IMR-90 (cell line): ENCODE data around the gene FAM32A. TPM values are rescaled to one million over a fixed set of nuclear protein-coding genes. Genes with fewer than 3 reads are reported as not detected.

Experiments used
- ATAC-seq: fragments of 200-7000 bp; cut with Tn5 transposase; 2 replicates; pipeline ENCODE4 v1.9.1; 2020; ENCODE audit warnings: low read depth, mild to moderate bottlenecking, moderate library complexity
- BruUV-seq: library from RNA; stranded (reverse); fragments of 400-500 nt; replicated peaks from 2 replicates; lab custom pipeline; 2021; lab: Mats Ljungman, UMichigan
- CTCF ChIA-PET: fragments of 300-600 bp; formaldehyde crosslinking; extraction: SDS; loops from one replicate; lab custom pipeline; 2021; ENCODE audit warnings: antibody characterized with exemption; lab: Yijun Ruan, JAX
- POLR2A ChIA-PET: fragments of 300-600 bp; sonication (Branson Sonifier 250); formaldehyde crosslinking; loops from one replicate; lab custom pipeline; 2022; ENCODE audit warnings: antibody characterized with exemption; ENCODE audit not compliant: unreplicated experiment; lab: Charles Lee
- DNase-seq: peaks from one replicate; pipeline ENCODE4 v3.0.0; 2013
- H2AFZ ChIP-seq: replicated peaks from 2 replicates; pipeline ENCODE3; 2013; ENCODE audit warnings: low read length, mild to moderate bottlenecking; ENCODE audit not compliant: poor library complexity
- H2AK5ac ChIP-seq: 2 replicates; pipeline ENCODE4 v1.6.1; 2013; ENCODE audit warnings: low read depth, low read length, inconsistent platforms
- H2AK9ac ChIP-seq: replicated peaks from 2 replicates; pipeline ENCODE3; 2013; ENCODE audit warnings: mild to moderate bottlenecking, low read depth, low read length, moderate library complexity; ENCODE audit not compliant: poor library complexity
- H2BK120ac ChIP-seq: 2 replicates; pipeline ENCODE4 v1.6.1; 2013; ENCODE audit warnings: low read depth, low read length, inconsistent platforms
- H2BK15ac ChIP-seq: 3 replicates; pipeline ENCODE4 v1.6.1; 2013; ENCODE audit warnings: low read depth, low read length, inconsistent platforms
- H2BK20ac ChIP-seq: 2 replicates; pipeline ENCODE4 v1.6.1; 2013; ENCODE audit warnings: low read depth, mild to moderate bottlenecking, inconsistent platforms, low read length, moderate library complexity
- H2BK5ac ChIP-seq: 2 replicates; pipeline ENCODE4 v1.6.1; 2013; ENCODE audit warnings: mild to moderate bottlenecking, low read depth, low read length, inconsistent platforms; ENCODE audit not compliant: poor library complexity, severe bottlenecking
- H3K14ac ChIP-seq: replicated peaks from 2 replicates; pipeline ENCODE4 v1.6.1; 2013; ENCODE audit warnings: low read depth, low read length, inconsistent platforms
- H3K18ac ChIP-seq: 2 replicates; pipeline ENCODE4 v1.6.1; 2013; ENCODE audit warnings: low read depth, low read length, control low read depth
- H3K23ac ChIP-seq: 2 replicates; pipeline ENCODE4 v1.6.1; 2013; ENCODE audit warnings: low read depth, low read length, inconsistent platforms
- H3K27ac ChIP-seq: 2 replicates; pipeline ENCODE4 v1.5.1; 2013; ENCODE audit warnings: mild to moderate bottlenecking, control low read depth, low read length; ENCODE audit not compliant: insufficient read depth
- H3K27me3 ChIP-seq: 2 replicates; pipeline ENCODE4 v1.6.1; 2013; ENCODE audit warnings: low read length; ENCODE audit not compliant: control insufficient read depth, insufficient read depth
- H3K36me3 ChIP-seq: 2 replicates; pipeline ENCODE4 v1.6.1; 2013; ENCODE audit warnings: low read length, mixed read lengths; ENCODE audit not compliant: control insufficient read depth, insufficient read depth
- H3K4ac ChIP-seq: 2 replicates; pipeline ENCODE4 v1.6.1; 2013; ENCODE audit warnings: low read depth, low read length, inconsistent platforms
- H3K4me1 ChIP-seq: 2 replicates; pipeline ENCODE4 v1.6.1; 2013; ENCODE audit warnings: low read length, mixed read lengths; ENCODE audit not compliant: control insufficient read depth, insufficient read depth
- H3K4me2 ChIP-seq: 2 replicates; pipeline ENCODE4 v1.6.1; 2013; ENCODE audit warnings: low read depth, mild to moderate bottlenecking, control low read depth, low read length, moderate library complexity
- H3K4me3 ChIP-seq: 2 replicates; pipeline ENCODE4 v1.5.1; 2013; ENCODE audit warnings: low read depth, mild to moderate bottlenecking, control low read depth, low read length, moderate library complexity; ENCODE audit not compliant: insufficient read depth
- H3K56ac ChIP-seq: 2 replicates; pipeline ENCODE4 v1.6.1; 2013; ENCODE audit warnings: low read length, inconsistent platforms; ENCODE audit not compliant: insufficient read depth; ENCODE audit errors: extremely low read depth
- H3K79me1 ChIP-seq, 2 experiments: 2 replicates each; pipeline ENCODE4 v1.6.1; 2013; ENCODE audit warnings: low read length in 2 of 2, inconsistent platforms in 1 of 2, low read depth in 1 of 2
- H3K9ac ChIP-seq: 2 replicates; pipeline ENCODE4 v1.6.1; 2013; ENCODE audit warnings: low read depth, low read length, control low read depth
- H3K9me1 ChIP-seq: 2 replicates; pipeline ENCODE4 v1.6.1; 2013; ENCODE audit warnings: low read length, inconsistent platforms; ENCODE audit not compliant: insufficient read depth
- H3K9me3 ChIP-seq: 2 replicates; pipeline ENCODE4 v1.6.1; 2013; ENCODE audit warnings: low read length; ENCODE audit not compliant: control insufficient read depth, insufficient read depth
- H4K20me1 ChIP-seq: 2 replicates; pipeline ENCODE4 v1.6.1; 2013; ENCODE audit warnings: low read length, inconsistent platforms; ENCODE audit not compliant: insufficient read depth
- H4K5ac ChIP-seq: 2 replicates; pipeline ENCODE4 v1.6.1; 2013; ENCODE audit warnings: mild to moderate bottlenecking, low read depth, low read length, control low read depth
- H4K8ac ChIP-seq, 2 experiments: 2 replicates each; pipeline ENCODE4 v1.6.1; 2013; ENCODE audit warnings: low read depth in 2 of 2, low read length in 2 of 2, control low read depth in 1 of 2, inconsistent platforms in 1 of 2
- H4K91ac ChIP-seq: 2 replicates; pipeline ENCODE4 v1.6.1; 2013; ENCODE audit warnings: low read depth, low read length, inconsistent platforms; ENCODE audit not compliant: insufficient read depth
- BHLHE40 ChIP-seq: fragments of 150-350 bp; IDR thresholded peaks from 2 replicates; pipeline ENCODE4 v1.6.1; 2016; ENCODE audit warnings: mild to moderate bottlenecking, low read depth, low read length
- CEBPB ChIP-seq: IDR thresholded peaks from 2 replicates; pipeline ENCODE4 v1.6.1; 2012; ENCODE audit warnings: low read depth, low read length, improper control_type of control experiment
- CHD1 ChIP-seq: IDR thresholded peaks from 2 replicates; pipeline ENCODE4 v1.6.1; 2012; ENCODE audit warnings: low read depth, low read length, improper control_type of control experiment
- CTCF ChIP-seq: conservative IDR thresholded peaks from 2 replicates; pipeline ENCODE4 v1.5.1; 2012; ENCODE audit warnings: mild to moderate bottlenecking, low read depth, low read length, improper control_type of control experiment
- FOS ChIP-seq: fragments of 150-350 bp; IDR thresholded peaks from 2 replicates; pipeline ENCODE4 v1.6.1; 2016; ENCODE audit warnings: low read depth, low read length
- MAFK ChIP-seq: IDR thresholded peaks from 2 replicates; pipeline ENCODE4 v1.6.1; 2012; ENCODE audit warnings: low read depth, low read length, improper control_type of control experiment
- MXI1 ChIP-seq: IDR thresholded peaks from 2 replicates; pipeline ENCODE4 v1.6.1; 2012; ENCODE audit warnings: low read depth, mild to moderate bottlenecking, low read length, moderate library complexity, borderline replicate concordance
- NFE2L2 ChIP-seq: fragments of 150-350 bp; IDR thresholded peaks from 2 replicates; pipeline ENCODE4 v1.6.1; 2016; ENCODE audit warnings: low read depth, mild to moderate bottlenecking, low read length
- RAD21 ChIP-seq: IDR thresholded peaks from 2 replicates; pipeline ENCODE4 v1.6.1; 2012; ENCODE audit warnings: low read length, improper control_type of control experiment
- RFX5 ChIP-seq: IDR thresholded peaks from 2 replicates; pipeline ENCODE4 v1.8.0; 2012; ENCODE audit warnings: low read depth, mild to moderate bottlenecking, low read length, moderate library complexity
- SMC3 ChIP-seq: fragments of 150-350 bp; IDR thresholded peaks from 2 replicates; pipeline ENCODE4 v1.6.1; 2016; ENCODE audit warnings: low read depth, mild to moderate bottlenecking, antibody characterized with exemption, low read length, moderate library complexity
- USF2 ChIP-seq: fragments of 150-350 bp; IDR thresholded peaks from 2 replicates; pipeline ENCODE4 v1.6.1; 2017; ENCODE audit warnings: mild to moderate bottlenecking, antibody characterized with exemption, low read length, low read depth
- WGBS, 2 experiments: methylation state at CpG; one replicate each; pipeline versions ENCODE4 v1.1.5 to v1.1.7; 2013; ENCODE audit warnings: missing lambda C conversion rate in 2 of 2; ENCODE audit not compliant: insufficient read length in 1 of 2; ENCODE audit errors: extremely low coverage in 2 of 2; 5-methylcytosine and 5-hydroxymethylcytosine counted together
- dilution Hi-C: fragments of 300-500 bp; cut with HindIII; formaldehyde crosslinking; loops from one replicate; pipeline ENCODE4 v1.14.3; 2018; ENCODE audit warnings: low sequenced_read_pairs; ENCODE audit not compliant: unreplicated experiment
- in situ Hi-C: fragments of 300-500 bp; cut with MboI; formaldehyde crosslinking; loops from 3 replicates; pipeline ENCODE4 v1.14.3; 2019; ENCODE audit warnings: low sequenced_read_pairs, inconsistent platforms, mixed read lengths
- intact Hi-C: fragments of 100-400 bp; cut with micrococcal nuclease; formaldehyde crosslinking; loops from 2 replicates; pipeline ENCODE4 v1.10.0; 2022
- polyA plus RNA-seq, 3 experiments: library from polyadenylated mRNA; depleted of rRNA; stranded (reverse); fragments of >200 nt; gene quantifications; 2 replicates each; pipeline ENCODE4 v1.2.3, GENCODE V29; 2012; ENCODE audit warnings: low replicate concordance in 1 of 3
- total RNA-seq: library from RNA; depleted of rRNA; stranded (reverse); fragments of >200 nt; gene quantifications from 2 replicates; pipeline ENCODE4 v1.2.3, GENCODE V29; 2012
- TF ChIP-seq, protein P1 (sequence below): fragments of 150-350 bp; IDR thresholded peaks from 2 replicates; pipeline ENCODE4 v1.6.1; 2016; ENCODE audit warnings: low read depth, mild to moderate bottlenecking, low read length, moderate library complexity, borderline replicate concordance

The FAM32A gene
- total and polyA plus RNA-seq, 2 of the 4 experiments (the other 2 are of a cell fraction) = 99.5 to 130 TPM

DNA sequence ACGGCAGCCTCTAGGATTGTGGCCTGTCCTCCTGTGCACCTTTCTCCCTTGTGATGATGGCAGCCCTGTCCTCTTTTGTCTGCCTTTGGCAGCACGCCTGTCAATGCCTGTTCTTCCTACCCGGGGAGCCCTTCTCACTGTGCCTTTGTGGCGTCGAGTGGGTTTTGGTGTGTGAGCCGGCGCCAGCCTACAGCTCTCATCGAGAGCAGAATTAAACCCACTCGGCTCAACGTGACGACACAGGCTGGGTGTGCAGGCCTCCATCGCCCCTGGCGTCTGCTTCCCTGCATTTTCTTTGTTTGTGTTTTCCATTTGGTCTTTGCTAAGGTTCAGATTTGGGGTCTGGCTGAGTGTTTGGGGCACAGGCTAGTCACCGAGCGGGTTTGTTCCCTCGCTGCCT, 46.9 kb downstream of the FAM32A start:
- Histone ChIP-seq H3K18ac (no peak overlapping the region), H3K9me1 (no peaks in the 10 kb centered on the region; the same call in 1 of the 2 replicates), H2AFZ (no peak overlapping the region), H4K91ac (no peak overlapping the region), H4K8ac (no peak overlapping the region), H3K27ac (no peak overlapping the region), H3K79me1 (peaks cover 11 to 23% of the 10 kb centered on the region in 2 experiments), H3K27me3 (no peaks in the 10 kb centered on the region), H3K9ac (no peak overlapping the region), H2BK15ac (no peak overlapping the region), H3K4me1 (no peaks in the 10 kb centered on the region), H2AK5ac (no peak overlapping the region), H2BK20ac (no peak overlapping the region), H3K56ac (no peak overlapping the region), H3K36me3 (peaks cover 82% of the 10 kb centered on the region), H4K5ac (no peak overlapping the region), H3K4me3 (no peak overlapping the region), H3K4ac (no peak overlapping the region), H2AK9ac (no peak overlapping the region), H3K4me2 (no peak overlapping the region), H3K9me3 (no peaks in the 10 kb centered on the region), H2BK5ac (no peak overlapping the region), H3K23ac (no peak overlapping the region), H2BK120ac (no peak overlapping the region), H3K14ac (no peak overlapping the region), H4K20me1 (peaks cover 5% of the 10 kb centered on the region; the same call in 1 of the 2 replicates)
- BruUV-seq = no TSS peak
- no peak for ATAC-seq
- no peak for DNase-seq
- 88% methylated on average over 6 of the region's 16 CpGs; no CpG with 5 or more reads in 1 of the 2 experiments for WGBS, 2 experiments
- dilution Hi-C loops = no loop called here
- CTCF ChIA-PET = no interaction called here
- in situ Hi-C loops = no loop called here
- TF ChIP-seq, protein P1, sequence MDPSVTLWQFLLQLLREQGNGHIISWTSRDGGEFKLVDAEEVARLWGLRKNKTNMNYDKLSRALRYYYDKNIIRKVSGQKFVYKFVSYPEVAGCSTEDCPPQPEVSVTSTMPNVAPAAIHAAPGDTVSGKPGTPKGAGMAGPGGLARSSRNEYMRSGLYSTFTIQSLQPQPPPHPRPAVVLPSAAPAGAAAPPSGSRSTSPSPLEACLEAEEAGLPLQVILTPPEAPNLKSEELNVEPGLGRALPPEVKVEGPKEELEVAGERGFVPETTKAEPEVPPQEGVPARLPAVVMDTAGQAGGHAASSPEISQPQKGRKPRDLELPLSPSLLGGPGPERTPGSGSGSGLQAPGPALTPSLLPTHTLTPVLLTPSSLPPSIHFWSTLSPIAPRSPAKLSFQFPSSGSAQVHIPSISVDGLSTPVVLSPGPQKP = no peak
- TF ChIP-seq USF2 (no peak), MXI1 (no peak), NFE2L2 (no peak), FOS (no peak), BHLHE40 (no peak), SMC3 (no peak), CEBPB (no peak), MAFK (no peak), CTCF (no peak), RAD21 (no peak), RFX5 (no peak), CHD1 (no peak)
- intact Hi-C loops = no loop called here
- POLR2A ChIA-PET = no interaction called here
